Upper lobe of left lung (tissue), 4 donors: ENCODE measurements around the gene PLXND1.

ENCODE experiments used
- CTCF ChIP-seq, 6 experiments: fragments of 450-650 bp in 4 of 6; fragments of 200-600 bp in 2 of 6; sonication (generic) in 2 of 6; IDR thresholded peaks; one replicate each; pipeline ENCODE4 v1.5.1; 2016 to 2019; ENCODE audit warnings: antibody characterized with exemption in 6 of 6
- EP300 ChIP-seq, 4 donors: sonication (generic); formaldehyde crosslinking; IDR thresholded peaks; one replicate each; pipeline ENCODE4 v1.5.1; 2017; ENCODE audit warnings: antibody characterized with exemption in 4 of 4, control low read depth in 2 of 4
- POLR2A ChIP-seq, 4 donors: fragments of 450-650 bp; IDR thresholded peaks; one replicate each; pipeline ENCODE4 v1.5.1; 2016 to 2017; ENCODE audit warnings: antibody characterized with exemption in 4 of 4, mild to moderate bottlenecking in 2 of 4
- POLR2AphosphoS5 ChIP-seq, 2 donors: sonication (generic); formaldehyde crosslinking; IDR thresholded peaks; one replicate each; pipeline ENCODE4 v1.5.1; 2017; ENCODE audit warnings: antibody characterized with exemption in 2 of 2

- TF ChIP-seq CTCF (IDR thresholded peaks at IDR 0.05) (no peak), POLR2A (IDR thresholded peaks at IDR 0.05) (no peak), POLR2AphosphoS5 (IDR thresholded peaks at IDR 0.05) (no peak), EP300 (IDR thresholded peaks at IDR 0.05) (no peak)
Observed at GRCh38 chr3:129529436-129530210, 76.9 kb downstream of the PLXND1 start.
